Measurements from ENCODE around the gene ABCD1. TPM values are rescaled to one million over a fixed set of nuclear protein-coding genes. Genes with fewer than 3 reads are reported as not detected.

Gene ABCD1
- polyA plus RNA-seq, 1 donor from 2014 or later: 3.6 TPM

- H3K9ac ChIP-seq (ENCODE audit: low read length): peak within 1 kb of the TSS; percentile 69
- no peak within 1 kb of the TSS for H3K27ac ChIP-seq (ENCODE audit: low read length)
- H3K27me3 ChIP-seq (ENCODE audit: insufficient read depth, low read depth, low read length): no peaks in the 10 kb centered on the region
Measured at GRCh38 chrX:153763989-153764755, 39.5 kb downstream of the ABCD1 start, which contains the start of gene PLXNB3. Gene PLXNB3, plus strand, starts transcription at chrX:153764249. Its CDS starts 1,287 bp downstream, at chrX:153765536.

GRCh38 chrX:153764786-153765137, 40.1 kb downstream of the ABCD1 start:
- no peak overlapping the region for H3K4me2 ChIP-seq (ENCODE audit: low read length)
- H3K9ac ChIP-seq (ENCODE audit: low read length): peak overlapping the region; percentile 69
- H4K20me1 ChIP-seq (ENCODE audit: insufficient read depth): no peaks in the 10 kb centered on the region
- H3K4me3 ChIP-seq (ENCODE audit: low read length): no peak overlapping the region
- no peaks in the 10 kb centered on the region for H3F3A ChIP-seq (ENCODE audit: insufficient read depth, low read length, poor library complexity, severe bottlenecking)
- H3K36me3 ChIP-seq (ENCODE audit: insufficient read depth, low read length): no peaks in the 10 kb centered on the region
- H3K27me3 ChIP-seq (ENCODE audit: insufficient read depth, low read depth, low read length): no peaks in the 10 kb centered on the region
- H3K79me2 ChIP-seq (replicated peaks; ENCODE audit: insufficient read depth, low read length): no peaks in the 10 kb centered on the region
- no peak overlapping the region for H2AFZ ChIP-seq (ENCODE audit: low read depth, low read length)
- no peaks in the 10 kb centered on the region for H3K9me3 ChIP-seq (ENCODE audit: low read length)
- no peaks in the 10 kb centered on the region for H3K9me2 ChIP-seq (ENCODE audit: insufficient read depth, low read length)
- TF ChIP-seq TAF1 (IDR thresholded peaks at IDR 0.05; ENCODE audit: low read depth) (no peak), RAD21 (conservative IDR thresholded peaks at IDR 0.05) (no peak)
- H3K27ac ChIP-seq (ENCODE audit: low read length): no peak overlapping the region

More at GRCh38 chrX:153763989-153764755, 39.5 kb downstream of the ABCD1 start, which contains the start of gene PLXNB3:
- Histone ChIP-seq H3K36me3 (ENCODE audit: insufficient read depth, low read length) (no peaks in the 10 kb centered on the region), H2AFZ (ENCODE audit: low read depth, low read length) (no peak within 1 kb of the TSS), H3F3A (ENCODE audit: insufficient read depth, low read length, poor library complexity, severe bottlenecking) (no peaks in the 10 kb centered on the region), H3K79me2 (replicated peaks; ENCODE audit: insufficient read depth, low read length) (no peaks in the 10 kb centered on the region), H3K4me3 (ENCODE audit: low read length) (no peak within 1 kb of the TSS), H4K20me1 (ENCODE audit: insufficient read depth) (no peaks in the 10 kb centered on the region), H3K4me2 (ENCODE audit: low read length) (no peak within 1 kb of the TSS), H3K9me2 (ENCODE audit: insufficient read depth, low read length) (no peaks in the 10 kb centered on the region), H3K9me3 (ENCODE audit: low read length) (no peaks in the 10 kb centered on the region)
- peak; percentile 83 for TF ChIP-seq RAD21 (conservative IDR thresholded peaks at IDR 0.05)
- TF ChIP-seq SMC3 (conservative IDR thresholded peaks at IDR 0.05; ENCODE audit: poor library complexity): peak; percentile 87
- no peak for TF ChIP-seq POLR2AphosphoS5 (IDR thresholded peaks at IDR 0.05)
- TF ChIP-seq CTCF (IDR thresholded peaks at IDR 0.05; ENCODE audit: poor library complexity, severe bottlenecking): peak; percentile 81

DNA sequence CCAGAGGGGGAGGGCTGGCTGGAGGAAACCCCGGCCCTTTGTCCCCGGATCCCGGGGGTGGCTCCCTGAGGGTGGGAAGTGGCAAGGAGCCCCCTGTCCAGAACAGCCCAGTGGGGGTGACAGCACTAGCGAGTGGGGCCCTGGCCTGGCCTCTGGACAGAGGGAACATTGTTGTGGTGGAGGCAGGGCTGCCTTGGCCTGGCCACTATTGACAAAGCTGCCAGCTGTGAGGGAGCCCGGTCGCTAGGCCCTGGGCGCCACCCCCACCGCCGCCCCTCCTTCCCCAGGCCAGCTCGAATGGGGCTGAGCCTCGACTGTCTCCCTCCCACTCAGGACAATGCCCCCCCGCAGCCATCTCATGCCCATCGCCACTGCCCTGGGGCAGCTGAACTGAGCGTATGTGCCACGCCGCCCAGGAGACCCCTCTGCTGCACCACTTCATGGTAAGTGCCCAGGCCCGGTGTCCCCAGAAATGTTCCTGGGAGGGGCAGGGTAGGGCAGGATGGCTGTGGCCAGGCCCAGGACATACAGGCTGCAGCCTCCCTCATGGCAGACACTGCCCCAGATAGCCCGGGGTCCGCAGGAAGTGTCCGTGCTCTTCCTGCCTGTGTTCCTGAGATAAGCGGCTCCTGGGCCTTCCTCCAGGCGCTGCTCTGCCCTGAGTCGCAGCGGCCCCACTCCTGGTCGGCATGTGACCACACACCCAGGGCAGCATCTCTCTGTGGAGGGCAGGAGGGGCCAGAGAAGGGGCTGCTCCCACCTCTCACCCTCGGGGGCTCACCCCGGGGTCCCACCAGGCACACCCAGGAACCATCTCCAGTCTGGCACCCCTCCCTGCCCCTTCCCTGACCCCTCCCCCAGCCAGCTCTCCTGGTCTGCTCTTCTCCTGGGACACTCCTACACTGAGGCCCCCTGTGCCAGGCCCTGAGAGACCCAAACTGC, 40.8 kb downstream of the ABCD1 start:
- Histone ChIP-seq H3K9ac (ENCODE audit: low read length) (peak overlapping the region; percentile 69), H3F3A (ENCODE audit: insufficient read depth, low read length, poor library complexity, severe bottlenecking) (no peaks in the 10 kb centered on the region), H2AFZ (ENCODE audit: low read depth, low read length) (no peak overlapping the region), H3K4me2 (ENCODE audit: low read length) (no peak overlapping the region), H3K4me3 (ENCODE audit: low read length) (peak overlapping the region; percentile 45), H3K9me3 (ENCODE audit: low read length) (no peaks in the 10 kb centered on the region), H3K9me2 (ENCODE audit: insufficient read depth, low read length) (no peaks in the 10 kb centered on the region), H3K27ac (ENCODE audit: low read length) (peak overlapping the region; percentile 81), H3K27me3 (ENCODE audit: insufficient read depth, low read depth, low read length) (no peaks in the 10 kb centered on the region), H4K20me1 (ENCODE audit: insufficient read depth) (no peaks in the 10 kb centered on the region), H3K36me3 (ENCODE audit: insufficient read depth, low read length) (no peaks in the 10 kb centered on the region), H3K79me2 (replicated peaks; ENCODE audit: insufficient read depth, low read length) (no peaks in the 10 kb centered on the region)
- no peak for TF ChIP-seq POLR2AphosphoS5 (IDR thresholded peaks at IDR 0.05)
- no peak for TF ChIP-seq EP300 (conservative IDR thresholded peaks at IDR 0.05; ENCODE audit: poor library complexity, severe bottlenecking)
- no peak for TF ChIP-seq TAF1 (IDR thresholded peaks at IDR 0.05; ENCODE audit: low read depth)
- no peak for TF ChIP-seq RAD21 (conservative IDR thresholded peaks at IDR 0.05)
- no peak for TF ChIP-seq CTCF (IDR thresholded peaks at IDR 0.05; ENCODE audit: poor library complexity, severe bottlenecking)
- TF ChIP-seq EZH2 (IDR thresholded peaks at IDR 0.05; ENCODE audit: borderline replicate concordance, insufficient read depth, low read length, poor library complexity, severe bottlenecking): no peak
- no peak for TF ChIP-seq SMC3 (conservative IDR thresholded peaks at IDR 0.05; ENCODE audit: poor library complexity)
- TF ChIP-seq, protein P1, sequence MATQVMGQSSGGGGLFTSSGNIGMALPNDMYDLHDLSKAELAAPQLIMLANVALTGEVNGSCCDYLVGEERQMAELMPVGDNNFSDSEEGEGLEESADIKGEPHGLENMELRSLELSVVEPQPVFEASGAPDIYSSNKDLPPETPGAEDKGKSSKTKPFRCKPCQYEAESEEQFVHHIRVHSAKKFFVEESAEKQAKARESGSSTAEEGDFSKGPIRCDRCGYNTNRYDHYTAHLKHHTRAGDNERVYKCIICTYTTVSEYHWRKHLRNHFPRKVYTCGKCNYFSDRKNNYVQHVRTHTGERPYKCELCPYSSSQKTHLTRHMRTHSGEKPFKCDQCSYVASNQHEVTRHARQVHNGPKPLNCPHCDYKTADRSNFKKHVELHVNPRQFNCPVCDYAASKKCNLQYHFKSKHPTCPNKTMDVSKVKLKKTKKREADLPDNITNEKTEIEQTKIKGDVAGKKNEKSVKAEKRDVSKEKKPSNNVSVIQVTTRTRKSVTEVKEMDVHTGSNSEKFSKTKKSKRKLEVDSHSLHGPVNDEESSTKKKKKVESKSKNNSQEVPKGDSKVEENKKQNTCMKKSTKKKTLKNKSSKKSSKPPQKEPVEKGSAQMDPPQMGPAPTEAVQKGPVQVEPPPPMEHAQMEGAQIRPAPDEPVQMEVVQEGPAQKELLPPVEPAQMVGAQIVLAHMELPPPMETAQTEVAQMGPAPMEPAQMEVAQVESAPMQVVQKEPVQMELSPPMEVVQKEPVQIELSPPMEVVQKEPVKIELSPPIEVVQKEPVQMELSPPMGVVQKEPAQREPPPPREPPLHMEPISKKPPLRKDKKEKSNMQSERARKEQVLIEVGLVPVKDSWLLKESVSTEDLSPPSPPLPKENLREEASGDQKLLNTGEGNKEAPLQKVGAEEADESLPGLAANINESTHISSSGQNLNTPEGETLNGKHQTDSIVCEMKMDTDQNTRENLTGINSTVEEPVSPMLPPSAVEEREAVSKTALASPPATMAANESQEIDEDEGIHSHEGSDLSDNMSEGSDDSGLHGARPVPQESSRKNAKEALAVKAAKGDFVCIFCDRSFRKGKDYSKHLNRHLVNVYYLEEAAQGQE (IDR thresholded peaks at IDR 0.05; ENCODE audit: borderline replicate concordance): no peak
- TF ChIP-seq MXI1 (conservative IDR thresholded peaks at IDR 0.05; ENCODE audit: poor library complexity, severe bottlenecking): no peak

All from neural cell (in vitro differentiated cells).